Naive thymus-derived CD4-positive, alpha-beta T cell (primary cell): Measurements from ENCODE around the gene DDC. TPM values are rescaled to one million over a fixed set of nuclear protein-coding genes. Genes with fewer than 3 reads are reported as not detected.
A peak's percentile ranks its signal among the peaks of the same experiment; 100 is the strongest.

Experiments
- ATAC-seq: fragments of 150-1000 bp; cut with Tn5 transposase; 2 replicates; pipeline ENCODE4 v1.10.0; 2021; ENCODE audit warnings: mild to moderate bottlenecking, moderate library complexity
- CTCF ChIA-PET: fragments of 350-600 bp; sonication (Branson Sonifier 250); formaldehyde crosslinking; loops from one replicate; lab custom pipeline; 2021; ENCODE audit warnings: antibody characterized with exemption; lab: Charles Lee
- POLR2A ChIA-PET: fragments of 350-600 bp; sonication (Branson Sonifier 250); formaldehyde crosslinking; loops from one replicate; lab custom pipeline; 2021; ENCODE audit warnings: antibody characterized with exemption, inconsistent platforms; lab: Charles Lee
- DNase-seq, 9 donors: peaks; one replicate each; pipeline versions ENCODE4 v3.0.0 to v3.0.0-alpha.2; 2020 to 2022; ENCODE audit warnings: mixed read lengths in 1 of 9
- H3K27ac ChIP-seq: one replicate; pipeline ENCODE4 v1.7.0; 2013; ENCODE audit warnings: mild to moderate bottlenecking, low read depth, low read length, moderate library complexity
- H3K27me3 ChIP-seq, 2 donors: one replicate each; pipeline ENCODE4 v1.7.0; 2013; ENCODE audit warnings: low read length in 2 of 2, mild to moderate bottlenecking in 2 of 2, moderate library complexity in 2 of 2; ENCODE audit not compliant: control insufficient read depth in 2 of 2, insufficient read depth in 2 of 2
- H3K36me3 ChIP-seq, 3 experiments: 1 replicate in 2 of 3; 2 replicates in 1 of 3; pipeline ENCODE4 v1.7.0; 2013; ENCODE audit warnings: low read length in 3 of 3, mild to moderate bottlenecking in 3 of 3, moderate library complexity in 1 of 3; ENCODE audit not compliant: insufficient read depth in 3 of 3, control insufficient read depth in 2 of 3
- H3K4me1 ChIP-seq, 2 donors: one replicate each; pipeline ENCODE4 v1.7.0; 2013; ENCODE audit warnings: low read length in 2 of 2, mild to moderate bottlenecking in 2 of 2, moderate library complexity in 1 of 2; ENCODE audit not compliant: control insufficient read depth in 2 of 2, insufficient read depth in 2 of 2
- H3K4me3 ChIP-seq: 2 replicates; pipeline ENCODE4 v1.7.0; 2013; ENCODE audit warnings: mild to moderate bottlenecking, low read length
- H3K9me3 ChIP-seq, 3 experiments: 1 replicate in 2 of 3; 2 replicates in 1 of 3; pipeline ENCODE4 v1.7.0; 2013; ENCODE audit warnings: low read length in 3 of 3; ENCODE audit not compliant: control insufficient read depth in 2 of 3
- H3K27ac Mint-ChIP-seq, 9 donors: one replicate each; pipeline ENCODE4 v1.8.0; 2020 to 2022; ENCODE audit warnings: mixed read lengths in 9 of 9, mild to moderate bottlenecking in 8 of 9, moderate library complexity in 5 of 9, inconsistent platforms in 2 of 9
- H3K27me3 Mint-ChIP-seq, 5 donors: one replicate each; pipeline ENCODE4 v1.8.0; 2021 to 2022; ENCODE audit warnings: mixed read lengths in 5 of 5, mild to moderate bottlenecking in 1 of 5
- H3K36me3 Mint-ChIP-seq, 5 donors: one replicate each; pipeline ENCODE4 v1.8.0; 2020 to 2022; ENCODE audit warnings: mixed read lengths in 5 of 5, mild to moderate bottlenecking in 3 of 5, inconsistent platforms in 1 of 5
- H3K4me1 Mint-ChIP-seq, 7 donors: one replicate each; pipeline ENCODE4 v1.8.0; 2020 to 2022; ENCODE audit warnings: mixed read lengths in 7 of 7, mild to moderate bottlenecking in 3 of 7, inconsistent platforms in 1 of 7
- H3K4me3 Mint-ChIP-seq, 10 donors: one replicate each; pipeline ENCODE4 v1.8.0; 2020 to 2022; ENCODE audit warnings: mild to moderate bottlenecking in 10 of 10, mixed read lengths in 10 of 10, moderate library complexity in 6 of 10, inconsistent platforms in 2 of 10
- H3K9me3 Mint-ChIP-seq, 11 donors: one replicate each; pipeline ENCODE4 v1.8.0; 2020 to 2022; ENCODE audit warnings: mixed read lengths in 11 of 11, mild to moderate bottlenecking in 4 of 11, inconsistent platforms in 1 of 11, moderate library complexity in 1 of 11
- intact Hi-C, 2 donors: fragments of 100-400 bp; cut with micrococcal nuclease; formaldehyde crosslinking; loops; one replicate each; pipeline ENCODE4 v1.15.1; 2023
- polyA plus RNA-seq, 2 donors: library from polyadenylated mRNA; unstranded; fragments of 300-500 nt; fragmentation: Illumina TruSeq; gene quantifications; one replicate each; pipeline ENCODE4 v1.2.3, GENCODE V29; 2021
- total RNA-seq, 6 experiments: library from RNA in 5 of 6; stranded (reverse) in 5 of 6; gene quantifications; 1 replicate in 5 of 6; 2 replicates in 1 of 6; pipeline ENCODE4 v1.2.3 and lab custom pipeline; 2021 to 2026

Gene DDC, protein sequence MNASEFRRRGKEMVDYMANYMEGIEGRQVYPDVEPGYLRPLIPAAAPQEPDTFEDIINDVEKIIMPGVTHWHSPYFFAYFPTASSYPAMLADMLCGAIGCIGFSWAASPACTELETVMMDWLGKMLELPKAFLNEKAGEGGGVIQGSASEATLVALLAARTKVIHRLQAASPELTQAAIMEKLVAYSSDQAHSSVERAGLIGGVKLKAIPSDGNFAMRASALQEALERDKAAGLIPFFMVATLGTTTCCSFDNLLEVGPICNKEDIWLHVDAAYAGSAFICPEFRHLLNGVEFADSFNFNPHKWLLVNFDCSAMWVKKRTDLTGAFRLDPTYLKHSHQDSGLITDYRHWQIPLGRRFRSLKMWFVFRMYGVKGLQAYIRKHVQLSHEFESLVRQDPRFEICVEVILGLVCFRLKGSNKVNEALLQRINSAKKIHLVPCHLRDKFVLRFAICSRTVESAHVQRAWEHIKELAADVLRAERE
- not detected for total RNA-seq
- polyA plus RNA-seq: not detected
- total RNA-seq (lab: John Stamatoyannopoulos, UW): not detected

DNA sequence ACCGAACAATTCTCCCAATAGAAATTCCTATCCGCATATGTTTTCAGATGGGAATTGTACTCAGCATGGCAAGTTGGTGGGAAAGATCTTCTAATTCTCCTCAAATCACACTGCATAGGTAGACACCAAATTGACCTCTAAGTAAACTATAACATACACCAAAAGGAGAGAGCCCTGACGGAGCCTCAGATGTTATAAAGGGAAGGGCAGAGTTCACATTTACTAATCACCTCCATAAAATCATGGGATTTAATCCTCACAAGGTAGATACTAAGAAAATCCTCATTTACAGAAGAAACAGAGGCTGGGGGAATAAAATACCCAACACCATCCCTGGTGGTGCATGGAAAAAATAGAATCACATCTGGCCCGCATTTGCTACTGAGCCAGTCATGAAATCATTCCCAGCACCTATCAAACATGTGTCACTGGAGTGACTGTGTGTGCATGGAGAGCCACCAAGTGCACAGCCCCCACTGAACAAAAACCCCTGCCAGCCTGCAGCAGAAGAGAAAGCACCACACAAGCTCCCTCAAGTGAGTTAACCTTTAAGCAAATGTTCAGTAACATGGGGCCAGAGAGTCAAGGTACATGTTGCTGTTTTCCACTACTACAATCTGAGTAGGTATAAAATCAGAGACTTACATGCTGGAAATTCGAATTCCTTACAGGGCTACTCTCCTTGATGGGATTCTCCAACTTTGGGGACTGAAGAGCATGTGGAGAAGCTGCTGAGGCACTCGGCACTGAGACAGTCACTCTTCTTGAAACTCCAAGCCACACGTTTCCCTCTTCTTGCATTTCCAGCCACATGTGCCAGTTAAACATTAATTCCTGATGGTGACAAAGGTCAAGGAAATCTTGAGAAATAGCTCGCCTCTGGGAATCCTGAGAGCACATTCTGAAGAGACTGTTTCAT lies at the start of gene DDC:
TSS of gene DDC (minus strand) at position 766 of the 919 bp plus-strand sequence. CDS start 21,320 bp downstream, outside the sequence.
- peaks cover 0 to 16% (median 5%) of the 10 kb centered on the region in 5 donors for H3K27me3 Mint-ChIP-seq
- no peaks in the 10 kb centered on the region for H3K36me3 Mint-ChIP-seq

DNA sequence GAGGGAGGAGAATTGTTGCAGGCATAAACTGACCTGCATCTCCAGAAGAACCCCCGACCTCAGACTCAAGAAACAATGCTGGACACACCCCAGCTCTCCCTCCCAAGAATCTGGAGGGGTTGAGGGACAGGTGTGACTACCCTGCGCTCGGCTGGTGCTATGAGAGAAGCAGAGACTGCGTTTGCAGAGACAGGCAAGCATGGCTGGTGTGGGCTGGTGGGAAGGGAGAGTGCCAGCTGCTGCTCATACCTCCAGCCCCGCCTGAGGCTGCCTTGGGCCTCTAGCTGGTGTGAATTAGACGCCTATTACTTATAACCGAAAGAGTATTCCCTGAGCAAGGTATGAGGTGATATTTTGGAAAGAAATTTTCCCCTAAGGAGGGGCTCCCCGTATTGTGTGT lies 48.3 kb upstream of the DDC start:
- ChIA-PET POLR2A (no interaction called here), CTCF (no interaction called here)
- Histone ChIP-seq H3K36me3 (peaks cover 0 to 6% (median 0%) of the 10 kb centered on the region in 3 experiments), H3K27me3 (no peaks in the 10 kb centered on the region), H3K4me1 (peaks cover 14 to 32% of the 10 kb centered on the region in 2 donors), H3K9me3 (no peaks in the 10 kb centered on the region), H3K27ac (no peak overlapping the region), H3K4me3 (no peak overlapping the region)
- peaks cover 0 to 15% (median under 1%) of the 10 kb centered on the region in 5 donors for H3K36me3 Mint-ChIP-seq
- intact Hi-C loops: loop anchor here (5.0 to 10.0 kb wide), 6 partner anchors 49 to 551 kb away; partner anchors contain the start of genes FIGNL1 (in 2 of the 2) and GRB10 (in 1 of the 2)
- no peak for ATAC-seq
- H3K4me1 Mint-ChIP-seq: peaks cover 20 to 38% (median 23%) of the 10 kb centered on the region in 7 donors
- H3K9me3 Mint-ChIP-seq: peaks cover 0 to 4% (median under 1%) of the 10 kb centered on the region in 11 donors
- H3K4me3 Mint-ChIP-seq: no peak overlapping the region
- no peak for DNase-seq
- peak overlapping the region in 2 of 9 donors; percentile 34 to 39 for H3K27ac Mint-ChIP-seq
- H3K27me3 Mint-ChIP-seq: peaks cover 0 to 41% (median 0%) of the 10 kb centered on the region in 5 donors

More for the DNA sequence above, at the start of gene DDC:
- Histone ChIP-seq H3K36me3 (no peaks in the 10 kb centered on the region), H3K4me1 (no peaks in the 10 kb centered on the region), H3K9me3 (no peaks in the 10 kb centered on the region), H3K27ac (no peak within 1 kb of the TSS), H3K4me3 (no peak within 1 kb of the TSS), H3K27me3 (no peaks in the 10 kb centered on the region)
- ChIA-PET CTCF (no interaction called here), POLR2A (no interaction called here)
- peaks cover 0 to 1% (median 0%) of the 10 kb centered on the region in 7 donors for H3K4me1 Mint-ChIP-seq
- H3K9me3 Mint-ChIP-seq: peaks cover 0 to 3% (median 0%) of the 10 kb centered on the region in 11 donors
- ATAC-seq (no peak), DNase-seq (no peak)
- no peak within 1 kb of the TSS for H3K27ac Mint-ChIP-seq
- H3K4me3 Mint-ChIP-seq: no peak within 1 kb of the TSS
- intact Hi-C loops: no loop called here

DNA sequence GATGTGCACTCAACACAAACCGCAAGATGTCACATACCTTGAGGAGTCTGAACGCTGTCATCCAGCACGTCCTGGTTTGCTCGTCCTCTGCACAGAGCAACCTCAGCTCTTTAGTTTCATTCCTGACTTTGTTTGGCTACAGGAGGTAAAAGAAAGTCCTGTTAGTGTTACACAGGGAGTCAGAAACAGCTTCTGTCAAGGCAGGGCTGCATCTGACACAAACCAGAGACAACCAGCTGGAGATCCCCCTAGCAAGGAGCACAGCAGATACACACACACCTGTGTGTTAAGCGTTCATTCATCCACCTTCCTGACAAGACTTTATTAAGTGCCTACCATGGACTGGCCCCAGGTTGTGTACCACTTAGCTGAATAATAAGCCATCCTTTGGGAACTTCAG lies 47.5 kb upstream of the DDC start:
- DNase-seq (no peak), ATAC-seq (no peak)
- H3K27me3 Mint-ChIP-seq: peaks cover 0 to 41% (median 0%) of the 10 kb centered on the region in 5 donors
- H3K36me3 Mint-ChIP-seq: peaks cover 0 to 15% (median 8%) of the 10 kb centered on the region in 5 donors
- H3K9me3 Mint-ChIP-seq: peaks cover 0 to 10% (median 5%) of the 10 kb centered on the region in 11 donors
- Histone ChIP-seq H3K4me3 (no peak overlapping the region), H3K9me3 (no peaks in the 10 kb centered on the region), H3K27me3 (no peaks in the 10 kb centered on the region), H3K27ac (no peak overlapping the region), H3K4me1 (peaks cover 14 to 38% of the 10 kb centered on the region in 2 donors), H3K36me3 (peaks cover 0 to 6% (median 0%) of the 10 kb centered on the region in 3 experiments)
- ChIA-PET CTCF (no interaction called here), POLR2A (interaction anchor here (0.7 kb wide), 1 partner anchor 46 kb away, joined by 3 read pairs; no protein-coding TSS in a partner anchor)
- intact Hi-C loops: loop anchor here (5.0 to 10.0 kb wide), 6 partner anchors 50 to 552 kb away; partner anchors contain the start of genes FIGNL1 (in 2 of the 2) and GRB10 (in 1 of the 2)
- no peak overlapping the region for H3K4me3 Mint-ChIP-seq
- H3K4me1 Mint-ChIP-seq: peaks cover 28 to 45% (median 31%) of the 10 kb centered on the region in 7 donors
- H3K27ac Mint-ChIP-seq: peak overlapping the region in 2 of 9 donors; percentile 62 to 72

DNA sequence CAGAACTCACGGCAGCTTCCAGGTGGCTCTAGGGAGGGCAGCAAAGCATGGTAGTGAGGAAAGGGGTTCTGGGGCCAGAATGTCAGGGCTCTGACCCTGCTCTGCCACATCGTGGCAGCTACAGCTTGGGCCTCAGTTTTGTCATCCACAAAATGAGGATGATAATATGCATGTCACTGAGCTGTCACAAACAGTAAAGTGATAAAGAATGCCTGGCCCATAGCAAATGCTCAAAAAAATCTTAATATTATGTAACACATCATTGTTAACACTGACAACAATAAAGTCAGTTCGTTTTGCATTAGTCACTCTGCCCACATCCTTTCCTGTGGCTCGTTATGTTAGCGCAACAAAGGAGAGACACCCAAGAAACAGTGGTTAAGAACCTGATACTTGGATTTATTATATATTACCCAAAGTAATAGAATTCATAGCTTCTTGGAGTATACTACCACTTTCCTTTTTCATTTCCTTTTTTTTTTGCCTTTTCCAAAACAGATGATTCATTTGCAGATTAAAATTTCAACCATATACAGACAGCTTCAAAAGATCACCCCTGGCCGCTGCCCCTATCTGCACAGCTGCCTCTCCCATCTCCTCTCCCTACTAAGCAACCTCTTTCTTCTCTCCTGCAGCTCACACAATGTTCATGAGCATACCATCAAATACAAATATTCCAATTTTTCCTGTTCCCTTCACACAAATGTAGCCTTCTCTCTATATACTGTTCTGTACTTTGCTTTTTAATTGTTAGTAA lies 45.5 kb upstream of the DDC start:
- peaks cover 0 to 36% (median 0%) of the 10 kb centered on the region in 5 donors for H3K27me3 Mint-ChIP-seq
- CTCF ChIA-PET: interaction anchor here (1.1 kb wide), 1 partner anchor 18 kb away, joined by 4 read pairs; no protein-coding TSS in a partner anchor
- H3K36me3 Mint-ChIP-seq: peaks cover 0 to 18% (median 16%) of the 10 kb centered on the region in 5 donors
- ATAC-seq (peak; percentile 83), DNase-seq (peak in 7 of 9 donors; percentile 12 to 54 (median 39))
- intact Hi-C loops: loop anchor here (1.0 to 10.0 kb wide), 8 partner anchors 23 to 554 kb away; partner anchors contain the start of genes FIGNL1 (in 2 of the 2) and GRB10 (in 1 of the 2)
- peak overlapping the region; percentile 7 to 88 (median 38) for H3K27ac Mint-ChIP-seq
- Histone ChIP-seq H3K27ac (no peak overlapping the region), H3K4me3 (no peak overlapping the region), H3K9me3 (no peaks in the 10 kb centered on the region), H3K27me3 (no peaks in the 10 kb centered on the region), H3K4me1 (peaks cover 14 to 41% of the 10 kb centered on the region in 2 donors), H3K36me3 (peaks cover 0 to 13% (median 0%) of the 10 kb centered on the region in 3 experiments)
- peaks cover 31 to 51% (median 36%) of the 10 kb centered on the region in 7 donors for H3K4me1 Mint-ChIP-seq
- peaks cover 0 to 14% (median 5%) of the 10 kb centered on the region in 11 donors for H3K9me3 Mint-ChIP-seq
- POLR2A ChIA-PET: interaction anchor here (1.7 kb wide), 1 partner anchor 50 kb away, joined by 9 read pairs; no protein-coding TSS in a partner anchor
- H3K4me3 Mint-ChIP-seq: peak overlapping the region in 7 of 10 donors; percentile 5 to 72 (median 31)

DNA sequence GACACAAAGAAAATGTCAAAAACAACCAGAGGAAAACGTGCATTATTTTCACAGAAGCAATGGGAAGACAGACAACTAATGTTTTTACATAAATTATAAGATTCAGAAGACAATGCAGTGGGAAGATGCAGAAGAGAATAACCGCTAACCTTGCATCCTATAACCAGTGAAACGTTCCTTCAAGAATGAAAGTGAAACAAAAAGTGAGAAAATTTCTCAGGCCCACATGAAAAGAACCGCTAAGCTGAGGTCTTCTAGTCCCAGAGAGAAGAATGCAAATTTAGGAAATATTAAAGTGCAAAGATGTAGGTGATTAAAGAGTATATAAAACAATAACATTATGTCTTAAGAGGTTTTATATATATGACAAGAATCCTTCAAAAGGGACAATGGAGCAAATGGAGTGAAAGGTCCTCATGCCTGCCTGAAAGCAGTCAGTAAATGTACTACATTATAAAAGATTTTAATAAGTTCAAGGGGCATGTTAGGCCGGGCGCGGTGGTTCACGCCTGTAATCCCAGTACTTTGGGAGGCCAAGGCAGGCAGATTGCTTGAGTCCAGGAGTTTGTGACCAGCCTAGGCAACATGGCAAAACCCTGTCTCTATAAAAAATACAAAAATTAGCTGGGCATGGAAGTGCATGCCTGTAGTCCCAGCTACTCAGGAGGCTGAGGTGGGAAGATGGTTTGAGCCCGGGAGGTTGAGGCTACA lies 43.1 kb upstream of the DDC start:
- ChIA-PET POLR2A (interaction anchor here (0.6 to 1.4 kb wide), 2 partner anchors 10 to 393 kb away, joined by 5 to 6 read pairs; no protein-coding TSS in a partner anchor), CTCF (interaction anchor here (1.1 kb wide), 1 partner anchor 11 kb away, joined by 4 read pairs; no protein-coding TSS in a partner anchor)
- DNase-seq: peak in 6 of 9 donors; percentile 15 to 54 (median 44)
- Histone ChIP-seq H3K27ac (no peak overlapping the region), H3K27me3 (no peaks in the 10 kb centered on the region), H3K36me3 (peaks cover 0 to 29% (median 0%) of the 10 kb centered on the region in 3 experiments), H3K9me3 (no peaks in the 10 kb centered on the region), H3K4me1 (peaks cover 14 to 41% of the 10 kb centered on the region in 2 donors), H3K4me3 (no peak overlapping the region)
- intact Hi-C loops: no loop called here
- peak; percentile 35 for ATAC-seq
- peaks cover 0 to 18% (median 17%) of the 10 kb centered on the region in 5 donors for H3K36me3 Mint-ChIP-seq
- peak overlapping the region; percentile 7 to 80 (median 57) for H3K27ac Mint-ChIP-seq
- H3K9me3 Mint-ChIP-seq: peaks cover 0 to 14% (median 5%) of the 10 kb centered on the region in 11 donors
- H3K27me3 Mint-ChIP-seq: peaks cover 0 to 31% (median 0%) of the 10 kb centered on the region in 5 donors
- H3K4me3 Mint-ChIP-seq: peak overlapping the region in 8 of 10 donors; percentile 0 to 67 (median 38)
- H3K4me1 Mint-ChIP-seq: peaks cover 25 to 45% (median 33%) of the 10 kb centered on the region in 7 donors
